ENCODE results near the gene MRTFB.
A peak's percentile ranks its signal among the peaks of the same experiment; 100 is the strongest.

Gene MRTFB

DNA sequence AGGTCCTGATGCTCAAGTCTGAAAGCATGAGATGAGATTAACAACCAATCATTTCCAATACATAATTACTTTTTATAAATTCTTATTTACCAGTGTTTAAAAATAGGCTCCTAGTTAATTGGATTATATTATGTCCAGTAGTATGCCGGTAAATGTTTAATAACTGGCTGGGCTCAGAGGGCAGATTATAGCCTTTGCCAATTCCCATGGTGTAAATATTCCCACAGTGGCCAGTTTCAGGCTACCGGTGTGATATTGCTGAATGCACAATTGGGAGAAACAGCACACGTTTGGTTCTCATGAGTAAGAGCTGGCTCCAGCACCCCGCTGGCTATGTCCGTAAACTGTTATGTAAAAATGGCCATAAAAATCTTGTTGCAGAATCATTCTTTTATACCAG lies 167.6 kb downstream of the MRTFB start:
- no peak for DNase-seq (ENCODE audit: low spot score)

DNA sequence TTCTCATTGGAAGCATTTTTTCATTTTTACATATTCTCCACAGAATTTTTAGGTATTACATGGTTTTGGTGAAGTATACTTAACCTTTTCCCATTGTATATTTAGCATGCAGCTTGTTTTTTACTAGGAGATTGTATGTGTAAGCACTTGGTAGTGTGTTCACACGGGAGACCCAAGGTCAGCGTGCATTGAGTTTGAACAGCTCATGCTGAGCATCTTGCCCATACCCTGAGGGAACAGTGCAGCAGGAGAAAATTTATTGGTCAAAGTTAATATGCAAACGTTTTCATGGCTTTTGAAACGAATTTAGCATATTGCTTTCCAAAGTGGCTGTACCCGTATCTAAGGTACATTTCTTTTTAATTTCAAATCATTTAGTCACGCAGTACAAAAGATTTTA lies 168.7 kb downstream of the MRTFB start:
- no peak for DNase-seq (ENCODE audit: low spot score)

DNA sequence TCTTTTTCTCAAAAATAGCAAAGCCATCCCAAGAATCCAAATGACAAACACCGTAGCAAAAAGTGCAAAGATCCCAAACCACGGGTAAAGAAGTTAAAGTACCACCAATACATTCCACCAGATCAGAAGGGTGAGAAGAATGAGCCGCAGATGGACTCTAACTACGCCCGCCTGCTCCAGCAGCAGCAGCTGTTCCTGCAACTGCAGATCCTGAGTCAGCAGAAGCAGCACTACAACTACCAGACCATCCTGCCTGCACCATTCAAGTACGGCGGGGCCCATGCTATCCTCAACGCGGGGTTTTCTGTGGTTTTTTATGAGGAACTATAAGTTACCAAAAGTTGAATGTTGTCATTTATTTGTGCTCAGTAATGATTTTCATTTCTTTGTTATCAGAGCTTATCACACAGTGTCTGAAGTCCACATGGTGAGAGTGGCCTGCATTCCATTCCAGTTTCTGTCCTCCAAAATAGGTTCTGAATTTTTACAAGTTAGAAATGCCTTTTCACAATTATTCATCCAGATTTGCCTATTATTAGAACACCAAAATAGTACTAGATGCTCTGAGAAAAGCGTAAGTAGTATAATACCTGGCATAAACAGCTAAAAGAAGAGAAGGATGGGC lies 169.2 kb downstream of the MRTFB start:
- no peak for DNase-seq (ENCODE audit: low spot score)

DNA sequence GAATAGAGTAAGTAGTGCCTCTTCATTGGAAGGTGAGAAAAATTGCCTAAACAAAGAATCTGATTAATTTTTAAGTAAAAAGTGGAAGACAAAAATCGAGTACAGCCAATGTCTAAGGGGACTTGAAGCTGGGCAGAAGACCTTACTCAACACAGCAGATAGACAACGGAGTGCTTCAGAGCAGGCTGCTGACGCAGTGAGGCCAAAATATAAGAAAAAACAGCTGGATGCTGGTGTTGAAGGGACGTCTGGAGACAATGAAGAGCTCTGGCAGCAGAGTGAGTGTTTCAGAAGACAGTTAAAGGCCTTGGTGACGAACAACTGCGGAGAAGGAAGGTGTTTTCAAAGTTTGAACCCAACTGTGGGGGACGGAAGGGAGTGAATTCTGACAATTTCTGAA lies 169.8 kb downstream of the MRTFB start:
- DNase-seq (ENCODE audit: low spot score): no peak

DNA sequence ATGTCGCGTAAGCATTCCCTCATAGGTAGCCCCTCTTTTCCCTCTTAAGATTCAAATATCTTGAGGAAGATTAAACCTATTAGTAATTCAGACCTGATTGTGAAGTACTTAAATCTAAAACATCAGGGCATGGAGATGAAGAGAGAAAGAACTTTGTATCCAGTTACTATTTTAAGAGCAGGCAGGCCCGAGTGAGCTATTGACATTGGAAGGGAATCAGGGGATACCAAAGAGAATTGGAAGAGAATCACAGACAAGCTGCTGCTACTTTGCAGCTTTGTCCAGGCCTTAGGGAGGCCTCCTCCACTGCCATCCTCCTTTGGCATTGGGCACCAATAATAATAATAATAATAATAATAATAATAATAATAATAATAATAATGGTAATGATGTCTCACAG lies 170.5 kb downstream of the MRTFB start:
- DNase-seq (ENCODE audit: low spot score): no peak

DNA sequence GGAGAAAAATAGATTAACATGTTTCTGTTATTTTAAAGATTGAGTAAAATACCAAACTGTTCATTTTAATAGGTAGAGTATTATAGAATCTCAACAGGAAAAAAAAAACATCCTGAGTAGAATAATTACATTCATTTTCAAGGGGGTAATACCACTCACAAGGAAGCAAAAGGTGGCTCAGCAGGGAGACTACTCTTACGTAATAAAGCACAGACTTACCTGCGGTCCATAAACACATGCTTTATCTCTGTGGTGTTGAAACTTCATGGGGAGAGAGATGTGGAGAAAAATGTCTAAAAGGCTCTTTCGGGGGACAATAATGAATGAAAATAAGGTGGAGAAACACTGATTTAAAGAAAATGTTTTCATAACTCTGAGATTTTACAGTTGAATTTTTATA lies 171.7 kb downstream of the MRTFB start:
- DNase-seq (ENCODE audit: low spot score): no peak

DNA sequence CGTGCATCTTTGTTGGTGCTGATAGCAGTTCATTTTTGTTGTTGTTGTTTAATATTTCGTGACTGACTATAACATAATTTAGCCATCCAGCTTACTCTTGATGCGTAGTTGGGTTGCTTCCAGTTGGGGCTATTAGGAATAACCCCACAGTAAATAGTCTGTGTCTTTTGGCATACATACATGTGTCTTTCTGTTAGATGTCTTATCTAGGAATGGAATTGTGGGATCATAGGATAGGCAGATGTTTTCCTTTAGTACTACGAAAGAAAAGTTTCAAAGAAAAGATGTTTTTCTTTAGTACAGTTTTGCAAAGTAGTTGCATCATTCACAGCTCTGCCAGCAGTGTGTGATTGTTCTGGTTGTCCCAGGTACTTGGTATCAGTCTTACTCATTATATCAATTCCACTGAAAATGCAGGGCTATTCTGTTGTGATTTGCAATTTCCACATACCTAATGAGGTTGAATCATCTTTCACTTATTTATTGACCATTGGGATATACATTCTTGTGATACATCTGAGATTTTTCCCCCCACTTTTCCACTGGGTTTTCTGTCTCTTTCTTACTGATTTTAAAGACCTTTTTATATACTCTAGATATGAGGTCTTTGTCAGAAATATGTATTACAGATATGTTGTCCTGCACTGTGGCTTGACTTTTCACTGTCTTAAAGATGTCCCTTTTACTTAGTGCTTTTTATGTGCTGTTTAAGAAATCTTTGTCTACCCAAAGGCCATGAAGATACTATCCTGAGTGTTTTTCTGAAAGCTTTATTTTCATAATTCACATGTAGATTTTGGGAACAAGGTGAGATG lies 173.3 kb downstream of the MRTFB start:
- DNase-seq (ENCODE audit: low spot score): no peak

DNA sequence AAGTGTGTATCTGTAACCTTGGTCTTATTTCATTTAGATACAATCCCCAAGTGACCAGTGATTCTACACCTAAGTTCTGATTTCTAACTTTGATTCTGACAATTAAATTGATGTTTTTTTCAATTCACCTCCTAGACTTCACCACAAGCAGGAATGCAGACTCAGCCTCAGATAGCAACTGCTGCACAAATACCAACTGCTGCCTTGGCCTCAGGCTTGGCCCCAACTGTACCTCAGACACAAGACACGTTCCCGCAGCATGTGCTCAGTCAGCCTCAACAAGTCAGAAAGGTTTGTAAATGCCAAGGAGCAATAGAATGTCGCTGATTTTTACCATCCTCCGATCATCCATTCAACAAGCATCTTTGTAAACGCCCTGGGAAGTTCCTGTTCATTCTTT lies 177.7 kb downstream of the MRTFB start:
- no peak for DNase-seq (ENCODE audit: low spot score)

DNA sequence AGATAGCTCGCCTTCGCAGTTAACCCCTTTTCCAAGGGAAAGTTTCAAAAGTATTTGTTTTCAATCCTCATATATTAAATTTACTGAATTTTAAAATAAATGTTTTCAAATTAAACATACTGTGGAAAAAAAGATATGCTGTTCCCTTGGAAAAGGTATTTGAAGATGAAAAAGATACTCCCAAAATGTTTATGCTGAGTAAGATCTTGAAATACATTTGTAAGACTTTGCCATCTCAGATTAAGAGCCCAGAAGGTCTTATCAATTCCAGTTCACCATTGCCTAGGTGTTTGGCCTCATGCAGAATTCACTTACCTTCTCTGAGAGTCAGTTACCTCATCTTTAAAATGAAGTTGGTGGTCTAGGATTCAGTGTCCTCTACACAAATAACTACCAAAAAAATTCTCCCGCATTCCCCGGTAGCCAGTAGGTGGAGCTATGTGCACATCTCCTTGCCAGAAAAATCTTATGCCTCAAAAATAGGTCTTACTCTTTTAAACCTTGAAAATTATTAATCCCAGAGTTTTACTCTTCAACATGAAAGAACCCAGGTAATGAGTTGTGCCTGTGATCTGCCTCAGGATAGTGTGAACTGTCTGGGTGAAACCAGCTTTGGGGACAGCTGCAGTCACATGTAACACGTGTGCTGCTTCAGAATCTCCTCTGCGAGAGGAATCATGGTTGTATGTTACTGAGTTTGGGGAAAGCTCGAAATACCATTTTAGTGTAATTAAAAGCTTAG lies 178.3 kb downstream of the MRTFB start:
- DNase-seq (ENCODE audit: low spot score): peak; percentile 18

DNA sequence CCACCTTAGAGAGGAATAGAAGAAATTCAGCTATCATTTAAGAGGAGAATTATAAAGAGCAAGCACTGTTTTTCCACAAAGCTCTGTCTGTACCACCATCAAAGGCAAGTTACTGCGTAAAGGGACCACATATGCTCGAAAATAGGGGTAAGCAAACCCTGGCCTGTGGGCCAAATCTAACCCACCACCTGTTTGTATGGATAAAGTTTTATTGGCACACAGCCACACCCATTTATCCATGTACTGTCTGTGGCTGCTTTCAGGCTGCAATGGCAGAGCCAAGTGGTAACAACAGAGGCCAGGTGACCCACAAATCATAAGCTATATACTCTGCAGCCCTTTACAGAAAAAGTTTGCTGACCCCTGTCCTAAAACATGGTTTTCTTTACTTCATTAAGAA lies 180.3 kb downstream of the MRTFB start:
- DNase-seq (ENCODE audit: low spot score): no peak

DNA sequence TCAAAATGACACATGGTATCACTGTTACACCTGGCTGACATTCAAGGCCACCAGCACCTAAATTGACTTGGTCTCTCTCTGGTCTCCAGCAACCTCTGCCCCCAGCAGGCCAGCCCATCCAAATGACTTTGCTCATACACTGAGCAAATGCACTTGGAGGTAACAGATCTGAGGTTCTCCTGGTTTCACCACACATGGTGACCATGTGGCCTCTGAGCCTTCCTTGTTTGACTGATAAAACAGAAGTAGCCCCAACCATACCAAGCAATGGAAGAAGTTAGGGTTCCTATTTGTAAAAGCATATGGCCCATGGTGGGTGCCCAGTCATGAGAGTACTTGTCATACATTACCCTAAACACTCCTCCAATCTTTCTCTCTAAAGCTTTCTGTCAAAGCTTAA lies 181.7 kb downstream of the MRTFB start:
- DNase-seq (ENCODE audit: low spot score): no peak

DNA sequence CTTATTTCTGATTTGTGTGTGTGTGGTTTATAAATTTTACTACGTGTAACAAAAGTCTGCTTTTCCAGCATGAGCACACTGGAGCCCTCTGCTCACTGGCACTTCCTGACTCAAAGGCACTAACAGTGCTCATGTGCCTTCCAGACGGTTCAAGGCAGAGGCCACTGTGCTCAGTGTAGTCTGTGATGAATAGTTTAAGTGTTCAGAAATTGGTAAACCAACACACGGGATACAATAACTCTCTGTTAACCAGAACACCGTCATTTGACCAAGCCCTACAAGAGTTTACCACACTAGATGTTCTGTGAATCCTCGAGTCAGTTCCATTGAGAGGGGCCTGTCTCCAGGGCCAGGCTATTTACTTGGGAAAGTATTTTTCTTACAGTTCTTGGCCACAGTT lies 191.9 kb downstream of the MRTFB start:
- no peak for DNase-seq (ENCODE audit: low spot score)

DNA sequence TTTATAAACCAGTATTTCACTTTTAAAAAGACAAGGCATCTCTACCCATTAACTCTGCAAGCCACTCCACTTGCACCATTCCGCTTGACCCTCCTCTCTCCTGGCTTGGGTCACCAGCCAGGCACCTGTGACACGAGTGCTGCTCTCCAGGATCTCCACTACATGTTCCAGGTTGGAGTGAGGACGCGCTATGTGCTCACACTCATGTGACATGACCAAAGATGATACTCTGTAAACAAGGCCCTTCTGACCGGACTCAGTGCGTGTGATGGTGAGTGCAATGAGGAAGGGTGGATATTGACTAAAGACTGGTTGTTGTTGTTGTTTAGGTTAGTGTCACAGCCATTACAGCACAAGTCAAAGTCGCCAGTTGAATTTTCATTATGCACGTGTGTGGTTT lies 192.7 kb downstream of the MRTFB start:
- DNase-seq (ENCODE audit: low spot score): no peak

DNA sequence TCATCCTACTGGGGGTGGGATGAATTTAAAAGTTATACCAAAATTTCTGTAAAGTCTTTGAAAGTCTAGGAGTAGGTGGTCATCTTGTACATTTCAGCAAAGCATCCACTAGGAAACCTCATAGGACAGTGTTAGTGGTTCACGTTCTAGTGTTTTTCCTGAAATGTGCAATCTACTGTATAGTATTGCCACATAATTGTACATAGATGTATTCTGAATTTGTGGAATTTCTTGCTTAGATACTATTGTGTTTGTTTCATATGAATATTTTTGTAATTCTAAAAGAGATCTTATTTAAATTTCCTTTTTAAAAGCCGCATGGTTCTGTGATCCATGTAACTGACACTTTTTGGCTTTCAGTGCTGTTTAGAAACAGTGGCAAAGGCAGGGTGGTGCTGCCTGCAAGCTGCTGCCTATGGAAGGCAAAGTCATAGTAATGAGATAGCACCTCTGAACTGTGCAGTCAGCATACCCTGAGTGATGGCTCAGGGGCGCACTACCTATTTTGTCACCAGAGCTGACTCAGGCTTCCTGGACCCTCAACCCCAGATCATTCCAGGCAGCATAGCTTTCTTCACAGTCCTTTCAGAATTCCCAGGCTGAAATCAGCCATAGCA lies 193.3 kb downstream of the MRTFB start:
- DNase-seq (ENCODE audit: low spot score): no peak

DNA sequence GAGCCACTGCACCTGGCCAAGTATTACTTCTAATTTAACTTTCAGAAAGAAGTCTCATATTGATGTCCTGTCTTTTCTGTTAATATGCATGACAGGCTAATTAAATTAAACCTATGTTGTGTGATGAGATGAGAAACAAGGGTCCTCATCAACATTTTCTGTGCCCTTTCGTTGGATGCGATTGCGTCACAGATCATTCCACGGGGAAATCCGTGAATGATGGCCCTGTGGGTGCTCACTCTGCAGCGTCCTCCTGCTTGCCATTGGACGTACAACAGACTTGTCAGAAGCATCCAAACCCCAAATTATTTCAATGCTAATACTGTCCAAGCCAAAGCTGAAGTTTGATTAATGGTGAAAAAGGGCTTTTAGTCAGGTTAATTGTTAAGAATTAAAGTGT lies 197.0 kb downstream of the MRTFB start:
- no peak for DNase-seq (ENCODE audit: low spot score)

DNA sequence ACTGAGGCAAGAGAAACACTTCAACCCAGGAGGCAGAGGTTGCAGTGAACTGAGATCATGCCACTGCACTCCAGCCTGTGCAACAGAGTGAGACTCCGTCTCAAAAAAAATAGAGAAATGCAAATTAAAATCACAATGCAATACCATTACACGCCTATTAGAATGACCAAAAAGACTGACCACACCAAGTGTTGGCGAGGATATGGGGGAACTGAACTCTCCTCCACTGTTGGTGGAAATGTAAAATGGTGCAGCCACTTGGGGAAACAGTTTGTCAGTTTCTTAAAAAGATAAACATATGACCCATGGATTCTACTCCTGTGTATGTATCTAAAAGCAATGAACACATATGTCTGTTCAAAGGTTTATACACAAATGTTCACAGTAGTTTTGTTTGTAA lies 204.8 kb downstream of the MRTFB start:
- DNase-seq (ENCODE audit: low spot score): no peak

DNA sequence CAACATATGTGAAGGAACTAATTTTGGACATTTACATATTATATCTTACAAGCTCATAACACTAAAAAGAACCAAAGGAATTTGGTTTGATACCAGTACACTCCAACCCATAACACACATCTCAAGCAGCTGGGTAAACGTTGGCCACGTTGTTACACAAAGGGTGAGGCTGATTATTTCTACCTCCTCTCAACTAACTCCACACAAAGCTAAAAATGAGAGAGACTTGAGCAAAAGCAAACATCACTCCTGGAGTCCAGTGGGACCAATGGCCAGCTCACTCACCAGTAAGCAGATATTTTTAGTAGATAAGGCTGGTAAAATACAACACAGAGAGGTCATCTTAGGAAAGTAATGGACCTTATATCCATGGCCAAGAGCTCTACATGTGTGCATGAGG lies 207.6 kb downstream of the MRTFB start:
- no peak for DNase-seq (ENCODE audit: low spot score)

DNA sequence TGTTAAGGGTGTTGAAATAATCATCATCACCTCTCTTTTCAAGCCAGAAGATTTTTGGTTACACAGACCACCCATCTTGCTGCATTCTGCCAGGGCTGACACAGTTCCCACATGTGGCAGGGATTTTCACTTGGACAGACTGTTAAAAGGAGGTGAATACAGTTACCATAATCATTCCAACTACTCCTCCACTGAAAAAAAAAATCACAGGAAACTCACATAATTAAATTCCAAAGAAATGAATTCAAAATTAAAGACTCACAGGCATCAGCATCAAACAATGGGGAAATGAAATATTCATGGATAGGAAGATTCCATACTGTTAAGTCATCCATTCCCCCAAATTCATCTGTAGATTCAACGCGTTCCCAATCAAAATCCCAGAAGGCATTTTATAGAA lies 209.4 kb downstream of the MRTFB start:
- DNase-seq (ENCODE audit: low spot score): no peak

DNA sequence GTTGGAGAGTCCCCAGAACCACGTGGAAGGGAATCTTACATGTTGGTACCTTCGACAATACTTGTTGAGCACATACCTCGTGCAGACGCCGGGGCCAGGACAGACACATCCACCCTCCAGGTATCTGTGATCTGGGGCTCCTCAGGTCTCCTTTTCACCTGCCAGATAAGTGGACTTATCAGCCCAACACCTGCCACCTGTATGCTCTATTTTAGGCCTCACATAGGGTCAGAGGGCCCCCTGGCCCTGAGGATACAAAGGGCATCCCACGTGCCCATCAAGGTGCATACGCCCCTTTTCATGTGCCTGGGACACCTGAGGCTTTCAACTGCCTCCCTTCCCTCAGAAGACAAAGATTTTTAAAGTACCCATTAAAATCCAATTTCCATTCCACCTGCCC lies 212.7 kb downstream of the MRTFB start:
- no peak for DNase-seq (ENCODE audit: low spot score)

DNA sequence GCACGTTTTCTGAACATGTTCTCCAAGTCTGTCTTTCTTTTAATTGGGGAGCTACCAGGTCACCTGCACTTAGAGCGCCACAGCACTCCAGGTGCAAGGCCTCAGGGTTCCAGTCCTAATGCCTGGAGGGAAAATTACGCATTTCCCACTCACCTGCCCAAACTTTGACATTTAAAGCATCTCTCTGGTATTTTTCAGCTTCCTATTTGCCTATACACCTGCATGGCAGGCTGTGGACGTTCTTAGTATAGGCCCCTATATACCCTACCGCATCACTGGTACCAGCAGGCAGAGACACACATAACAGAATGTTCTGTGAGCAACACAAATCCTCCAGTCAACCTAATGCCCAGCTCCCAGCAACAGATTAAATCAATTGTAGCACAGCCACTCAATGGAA lies 213.3 kb downstream of the MRTFB start:
- DNase-seq (ENCODE audit: low spot score): no peak

DNA sequence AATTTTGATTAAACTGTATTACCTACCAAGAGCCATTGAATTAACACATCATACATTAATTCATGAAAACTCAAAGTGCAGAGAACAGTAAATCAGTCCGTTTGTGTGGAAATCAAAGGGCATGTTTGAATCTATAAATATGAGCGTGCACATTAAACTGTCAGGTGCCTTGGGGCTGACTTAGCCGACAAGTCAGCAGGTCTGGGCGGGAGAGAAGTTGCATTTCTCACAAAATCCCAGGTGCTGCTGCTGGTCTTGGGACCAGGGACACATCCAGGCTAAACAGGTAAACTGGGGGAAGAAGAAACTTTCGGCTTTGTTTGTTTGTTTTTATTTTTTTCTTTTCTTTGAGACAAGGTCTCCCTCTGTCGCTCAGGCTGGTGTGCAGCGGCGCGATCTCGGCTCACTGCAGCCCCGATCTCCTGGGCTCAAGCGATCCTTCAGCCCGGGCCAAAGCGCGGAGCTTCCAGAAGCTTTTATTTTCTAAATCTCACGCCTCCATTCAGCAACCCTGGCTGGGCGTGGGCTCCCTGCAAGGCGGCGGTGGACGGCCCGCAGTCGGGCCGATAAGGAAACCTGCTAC lies 213.9 kb downstream of the MRTFB start:
- DNase-seq (ENCODE audit: low spot score): peak; percentile 68

Measured in SW480 (cell line).